Neutrophil (primary cell): ENCODE results near the gene LGALS9B.
"Not testable (repeated sequence)": the region's sequence is repeated elsewhere in the genome, so short reads cannot be mapped to it uniquely, and the experiment has no call there.

Experiments
- H3K27ac ChIP-seq: fragments of 200-600 bp; sonication (generic); 2 replicates; pipeline ENCODE4 v1.5.1; 2016; ENCODE audit warnings: mild to moderate bottlenecking, moderate library complexity
- H3K27me3 ChIP-seq: fragments of 200-600 bp; sonication (generic); 2 replicates; pipeline ENCODE4 v1.6.0; 2016; ENCODE audit warnings: mild to moderate bottlenecking
- H3K36me3 ChIP-seq: fragments of 200-600 bp; sonication (generic); 2 replicates; pipeline ENCODE4 v1.5.1; 2017
- H3K4me1 ChIP-seq, 2 experiments: fragments of 200-600 bp in 1 of 2; sonication (generic) in 1 of 2; 1 replicate in 1 of 2; 2 replicates in 1 of 2; pipeline versions ENCODE4 v1.5.1 to v1.6.1; 2013 to 2016; ENCODE audit warnings: low read depth in 1 of 2, low read length in 1 of 2, mild to moderate bottlenecking in 1 of 2, moderate library complexity in 1 of 2; ENCODE audit not compliant: control insufficient read depth in 1 of 2, insufficient read depth in 1 of 2
- H3K4me3 ChIP-seq, 2 experiments: fragments of 200-600 bp in 1 of 2; sonication (generic) in 1 of 2; 1 replicate in 1 of 2; 2 replicates in 1 of 2; pipeline ENCODE4 v1.5.1; 2013 to 2016; ENCODE audit warnings: low read depth in 1 of 2, low read length in 1 of 2, mild to moderate bottlenecking in 1 of 2, moderate library complexity in 1 of 2
- H3K9me3 ChIP-seq: fragments of 200-600 bp; sonication (generic); 2 replicates; pipeline ENCODE4 v1.5.1; 2016

LGALS9B gene

DNA sequence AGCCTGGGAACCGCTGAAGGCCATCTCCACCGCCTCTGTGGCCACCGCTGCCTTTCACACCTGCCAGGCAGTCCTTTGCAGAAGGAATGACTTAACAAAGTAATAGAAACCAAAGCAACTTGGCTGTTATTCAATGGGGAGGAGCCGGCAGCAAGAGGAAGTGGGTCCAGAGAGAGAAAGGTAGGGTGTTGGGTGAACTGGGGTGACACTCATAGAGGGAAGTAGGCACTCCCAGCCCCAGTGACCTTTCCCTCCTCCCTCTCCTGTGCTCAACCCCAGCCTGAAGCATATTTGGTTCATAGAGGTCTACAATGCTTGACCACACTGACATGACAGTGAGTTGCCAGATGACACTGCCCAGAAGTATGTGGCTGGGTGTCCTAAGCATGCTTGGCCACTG, at the start of gene LGALS9B:
Gene LGALS9B (minus strand): TSS at position 93 of the 400 bp plus-strand sequence. CDS start 69 bp downstream, at position 24.
- H3K27me3 ChIP-seq, H3K36me3 ChIP-seq, H3K4me3 ChIP-seq, H3K4me1 ChIP-seq, H3K9me3 ChIP-seq: not testable (repeated sequence)
- peak within 1 kb of the TSS; percentile 49 for H3K27ac ChIP-seq

DNA sequence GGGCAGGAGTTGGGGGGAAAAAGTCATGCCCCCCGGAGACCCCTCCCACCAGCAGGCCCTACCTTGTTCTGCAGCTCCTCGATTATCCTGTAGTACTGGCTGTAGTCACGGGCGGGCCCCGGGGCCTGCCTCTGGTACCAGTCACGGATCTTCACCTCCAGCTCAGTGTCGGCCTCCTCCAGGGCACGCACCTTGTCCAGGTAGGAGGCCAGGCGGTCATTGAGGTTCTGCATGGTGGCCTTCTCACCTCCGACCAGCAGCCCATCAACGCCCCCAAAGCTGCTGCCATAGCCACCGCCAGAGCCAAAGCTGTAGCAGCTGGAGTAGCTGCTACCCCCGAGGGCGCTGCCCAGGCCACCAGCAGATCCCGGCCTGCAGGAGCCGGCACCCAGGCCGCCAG, 49.6 kb upstream of the LGALS9B start:
- H3K27me3 ChIP-seq, H3K9me3 ChIP-seq, H3K4me3 ChIP-seq, H3K4me1 ChIP-seq, H3K27ac ChIP-seq, H3K36me3 ChIP-seq: not testable (repeated sequence)

GRCh38 chr17:20515099-20515498, 47.8 kb upstream of the LGALS9B start:
- H3K36me3 ChIP-seq, H3K27me3 ChIP-seq, H3K27ac ChIP-seq, H3K4me3 ChIP-seq, H3K9me3 ChIP-seq, H3K4me1 ChIP-seq: not testable (repeated sequence)

DNA sequence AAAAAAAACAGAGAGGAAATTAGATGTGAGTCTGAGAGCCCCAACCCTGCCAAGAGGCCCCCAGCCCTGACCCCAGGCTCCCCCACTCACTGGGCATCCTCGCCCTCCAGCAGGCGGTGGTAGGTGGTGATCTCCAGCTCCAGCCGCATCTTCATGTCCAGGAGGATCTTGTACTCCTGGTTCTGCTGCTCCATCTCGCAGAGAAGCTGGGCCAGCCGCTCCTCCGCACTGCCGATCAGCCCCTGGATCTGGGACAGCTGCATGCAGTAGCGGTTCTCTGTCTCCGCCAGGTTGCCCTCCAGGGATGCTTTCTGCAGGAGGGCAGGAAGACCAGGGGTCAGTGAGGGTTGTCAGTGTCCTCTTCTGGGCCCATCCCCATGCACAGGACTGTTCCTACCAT, 46.2 kb upstream of the LGALS9B start:
- not testable (repeated sequence) for H3K9me3 ChIP-seq, H3K4me3 ChIP-seq, H3K27ac ChIP-seq, H3K4me1 ChIP-seq, H3K36me3 ChIP-seq, H3K27me3 ChIP-seq

GRCh38 chr17:20512378-20512777, 45.0 kb upstream of the LGALS9B start:
- H3K27me3 ChIP-seq, H3K4me3 ChIP-seq, H3K9me3 ChIP-seq, H3K36me3 ChIP-seq, H3K27ac ChIP-seq, H3K4me1 ChIP-seq: not testable (repeated sequence)

GRCh38 chr17:20511778-20512177, 44.4 kb upstream of the LGALS9B start:
- not testable (repeated sequence) for H3K4me3 ChIP-seq, H3K36me3 ChIP-seq, H3K27me3 ChIP-seq, H3K27ac ChIP-seq, H3K9me3 ChIP-seq, H3K4me1 ChIP-seq

- H3K4me1 ChIP-seq, H3K4me3 ChIP-seq, H3K9me3 ChIP-seq, H3K27me3 ChIP-seq, H3K36me3 ChIP-seq, H3K27ac ChIP-seq: not testable (repeated sequence)
Observed at GRCh38 chr17:20505333-20505732, 38.0 kb upstream of the LGALS9B start.

DNA sequence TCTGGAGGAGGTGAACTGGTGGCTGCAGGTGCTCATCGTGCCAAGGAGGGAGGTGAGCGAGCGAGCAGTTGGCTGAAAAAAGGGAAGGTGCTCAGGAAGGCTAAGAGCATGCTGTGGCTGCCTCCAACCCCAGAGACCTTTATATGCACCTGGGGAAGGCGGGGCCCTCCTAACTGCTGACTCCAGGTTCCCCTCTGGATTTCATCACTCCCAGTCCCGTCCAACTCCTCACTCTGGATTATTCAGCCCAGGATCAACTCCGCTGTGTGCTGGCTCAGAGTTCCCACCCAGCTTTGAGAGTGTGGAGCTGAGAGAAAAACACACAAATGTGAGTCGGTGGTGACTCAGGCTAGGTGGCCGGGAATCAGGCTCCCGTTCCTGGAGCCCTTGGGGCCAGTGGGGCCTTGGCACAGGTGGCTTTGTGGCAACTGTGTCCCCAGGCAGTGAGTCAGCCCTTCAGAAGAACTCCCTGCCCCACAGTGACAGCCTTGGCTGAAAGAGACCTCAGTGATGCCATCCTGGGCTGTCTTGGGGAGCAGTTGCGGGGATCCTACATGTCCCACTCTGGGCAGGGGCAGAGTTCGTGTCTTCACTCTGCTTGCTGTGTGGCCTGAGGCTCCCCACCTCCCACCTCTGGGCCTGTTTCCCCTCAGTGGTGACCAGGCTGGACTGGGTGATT, 37.2 kb upstream of the LGALS9B start:
- H3K9me3 ChIP-seq, H3K27me3 ChIP-seq, H3K27ac ChIP-seq, H3K4me3 ChIP-seq, H3K4me1 ChIP-seq, H3K36me3 ChIP-seq: not testable (repeated sequence)

GRCh38 chr17:20501896-20502295, 34.6 kb upstream of the LGALS9B start:
- H3K4me3 ChIP-seq, H3K9me3 ChIP-seq, H3K27ac ChIP-seq, H3K36me3 ChIP-seq, H3K4me1 ChIP-seq, H3K27me3 ChIP-seq: not testable (repeated sequence)

- H3K27ac ChIP-seq, H3K4me1 ChIP-seq, H3K4me3 ChIP-seq, H3K9me3 ChIP-seq, H3K36me3 ChIP-seq, H3K27me3 ChIP-seq: not testable (repeated sequence)
Observed at GRCh38 chr17:20500346-20500745, 33.0 kb upstream of the LGALS9B start.

GRCh38 chr17:20495420-20495819, 28.1 kb upstream of the LGALS9B start:
- H3K27me3 ChIP-seq, H3K4me3 ChIP-seq, H3K9me3 ChIP-seq, H3K36me3 ChIP-seq, H3K27ac ChIP-seq, H3K4me1 ChIP-seq: not testable (repeated sequence)

GRCh38 chr17:20494735-20495134, 27.4 kb upstream of the LGALS9B start:
- H3K4me1 ChIP-seq, H3K27me3 ChIP-seq, H3K4me3 ChIP-seq, H3K36me3 ChIP-seq, H3K9me3 ChIP-seq, H3K27ac ChIP-seq: not testable (repeated sequence)

DNA sequence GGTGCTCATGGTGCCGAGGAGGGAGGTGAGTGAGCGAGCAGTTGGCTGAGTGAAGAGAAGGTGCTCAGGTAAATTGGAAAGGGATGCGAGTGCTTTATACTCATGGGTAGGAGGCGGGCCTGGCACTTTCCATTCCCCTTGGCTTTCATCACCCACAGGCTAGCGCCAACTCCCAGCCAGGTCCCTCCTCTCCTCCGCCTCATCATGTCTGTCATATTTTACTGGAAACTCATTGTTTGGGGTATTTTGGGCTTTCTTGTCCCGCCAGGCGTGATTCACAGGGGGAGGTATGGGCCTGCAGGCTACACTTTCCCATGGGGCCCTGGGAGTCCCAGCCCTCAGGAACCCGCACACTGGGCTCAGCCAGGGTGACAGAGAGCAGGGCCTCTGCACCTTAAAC, 26.8 kb upstream of the LGALS9B start:
- H3K27me3 ChIP-seq, result not testable (repeated sequence)

GRCh38 chr17:20492971-20493370, 25.6 kb upstream of the LGALS9B start:
- H3K27ac ChIP-seq, H3K4me1 ChIP-seq, H3K9me3 ChIP-seq, H3K36me3 ChIP-seq, H3K4me3 ChIP-seq, H3K27me3 ChIP-seq: not testable (repeated sequence)

More for the DNA sequence above, 26.8 kb upstream of the LGALS9B start:
- not testable (repeated sequence) for H3K27ac ChIP-seq, H3K36me3 ChIP-seq, H3K9me3 ChIP-seq, H3K4me1 ChIP-seq, H3K4me3 ChIP-seq

DNA sequence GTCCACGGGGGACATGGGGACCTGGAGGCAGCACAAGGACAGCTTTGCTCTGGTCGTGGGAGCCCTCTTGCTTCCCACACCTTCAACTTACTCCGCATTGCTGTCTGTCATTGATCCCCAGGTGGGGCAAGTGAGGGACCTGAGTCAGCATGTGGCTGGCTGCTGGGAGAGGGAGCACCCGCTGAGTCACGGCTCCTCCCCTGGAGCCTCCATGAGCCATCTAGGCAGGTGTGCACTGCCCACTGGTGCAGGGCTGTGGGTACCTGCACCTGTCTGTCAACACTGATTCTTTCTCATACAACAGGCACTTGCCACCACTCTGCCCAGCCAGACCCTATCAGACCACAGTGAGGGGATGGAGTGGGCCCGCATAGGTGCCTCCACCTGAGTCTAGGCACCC, 24.8 kb upstream of the LGALS9B start:
- H3K4me3 ChIP-seq, H3K27ac ChIP-seq, H3K27me3 ChIP-seq, H3K9me3 ChIP-seq, H3K36me3 ChIP-seq, H3K4me1 ChIP-seq: not testable (repeated sequence)
